Hematopoietic multipotent progenitor cell treated with erythropoietin and hydrocortisone succinate and interleukin-3 and kit ligand, for 8 days (in vitro differentiated cells): Measurements from ENCODE around the gene NUDCD2.
"Not testable (repeated sequence)": the region's sequence is repeated elsewhere in the genome, so short reads cannot be mapped to it uniquely, and the experiment has no call there.

Source experiments
- DNase-seq: peaks from one replicate; pipeline ENCODE4 v3.0.0-alpha.2; 2015

The NUDCD2 gene

DNA sequence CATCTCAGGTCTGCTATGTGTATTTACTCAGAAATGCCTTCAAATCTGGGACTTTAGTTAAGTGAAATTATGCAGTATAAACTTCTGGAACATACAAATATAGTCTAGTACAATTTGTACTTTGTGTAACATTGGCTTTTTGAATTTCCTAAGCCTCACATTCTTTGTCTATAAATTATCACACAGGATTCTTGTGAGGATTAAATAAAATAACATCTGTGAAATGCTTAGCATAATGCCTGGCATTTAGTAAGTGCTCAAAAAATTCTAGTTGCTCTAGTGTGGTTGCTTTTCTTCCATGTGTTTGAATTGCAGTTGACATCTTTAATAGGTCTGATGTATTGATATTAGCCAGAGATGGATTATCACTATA, 3.1 kb upstream of the NUDCD2 start:
- DNase-seq, result no peak

DNA sequence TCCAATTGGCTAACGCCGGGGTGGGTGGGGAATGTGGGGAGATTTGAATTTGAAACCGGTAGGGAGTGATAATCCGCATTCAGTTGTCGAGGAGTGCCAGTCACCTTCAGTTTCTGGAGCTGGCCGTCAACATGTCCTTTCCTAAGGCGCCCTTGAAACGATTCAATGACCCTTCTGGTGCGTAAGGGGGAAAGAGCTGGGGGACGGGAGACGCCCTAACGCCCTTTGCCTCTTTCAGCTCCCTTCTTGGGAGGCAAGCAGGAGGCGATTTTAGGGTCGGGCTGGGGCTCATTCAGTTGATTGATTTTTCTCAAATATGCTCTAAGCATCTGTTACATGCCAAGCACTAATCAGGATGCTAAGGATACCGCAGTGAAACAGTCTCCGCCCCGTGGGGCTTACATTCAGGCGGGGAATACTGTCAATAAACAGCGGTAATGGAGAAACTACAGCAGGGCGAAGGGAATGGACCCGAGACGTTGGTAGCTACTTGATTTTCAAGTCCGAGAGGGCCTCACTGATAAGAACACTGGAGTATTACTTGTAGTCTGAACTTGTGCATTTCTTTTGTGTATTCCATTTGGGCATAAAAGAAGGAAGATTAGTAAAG, 765 bp upstream of the NUDCD2 start, which contains the start of gene HMMR:
Gene HMMR (plus strand): TSS at position 71 of the 610 bp plus-strand sequence. CDS start 61 bp downstream, at position 132.
- DNase-seq, result peak; percentile 72

DNA sequence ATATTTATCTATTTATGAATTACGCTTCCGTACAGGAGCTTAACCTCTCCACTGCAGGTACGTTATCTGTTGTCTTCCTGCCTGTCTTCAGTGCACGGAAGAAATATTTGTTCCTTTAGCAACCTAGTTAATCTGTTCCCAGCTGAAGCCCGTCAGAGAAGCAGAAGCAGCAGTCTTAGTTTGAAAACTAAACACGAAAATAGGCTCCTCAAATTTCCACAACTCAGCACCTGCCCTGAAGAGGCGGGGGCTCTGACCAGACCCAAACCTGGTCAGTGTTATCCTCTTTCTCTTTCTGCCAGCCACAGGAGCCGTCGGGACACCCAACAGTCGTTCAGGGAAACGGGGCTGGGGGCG, 462 bp downstream of the NUDCD2 start:
- no peak for DNase-seq

DNA sequence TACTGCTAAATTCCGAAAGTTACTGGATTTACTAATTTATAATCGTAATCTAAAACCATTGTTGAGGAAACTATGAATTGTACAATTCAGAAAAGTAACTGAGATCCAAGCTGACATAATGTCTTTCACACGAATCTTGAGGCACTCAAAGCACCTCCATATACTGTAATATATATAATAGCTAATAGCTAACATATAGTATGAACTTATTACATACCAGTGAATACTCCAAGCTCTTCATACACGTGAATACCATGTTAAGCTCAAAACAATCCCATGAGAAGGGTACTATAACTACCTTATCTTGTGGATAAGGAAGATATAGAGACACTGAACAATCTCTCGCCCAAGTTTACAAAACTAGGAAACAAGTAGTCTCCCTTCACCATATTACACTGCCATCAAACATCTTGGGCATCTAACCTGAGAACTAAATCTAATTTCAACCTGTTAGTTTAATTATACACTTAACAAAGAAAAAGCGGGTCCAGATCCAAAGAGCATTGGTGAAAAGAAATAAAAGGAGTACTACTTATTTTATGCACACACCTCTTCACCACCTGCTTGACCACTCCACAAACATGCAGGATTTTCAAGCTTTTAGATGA, 1.0 kb downstream of the NUDCD2 start:
- peak; percentile 51 for DNase-seq

DNA sequence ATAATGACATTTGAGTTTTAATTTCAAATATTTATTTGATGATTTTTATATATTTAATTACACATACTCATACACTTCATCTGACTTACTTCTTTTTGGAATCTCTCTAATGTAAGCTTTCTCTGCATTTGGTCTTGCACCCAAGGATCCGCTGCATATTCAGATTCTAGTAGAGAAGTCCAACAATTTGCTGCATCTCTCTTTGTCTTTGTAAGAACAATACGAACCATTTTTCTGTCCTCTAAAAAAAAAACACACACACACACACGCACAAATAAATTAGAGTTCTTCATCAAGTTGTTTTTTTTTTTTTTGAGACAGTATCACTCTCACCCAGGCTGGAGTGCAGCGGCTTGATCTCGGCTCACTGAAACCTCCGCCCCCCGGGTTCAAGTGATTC, 3.1 kb downstream of the NUDCD2 start:
- DNase-seq, result no peak

DNA sequence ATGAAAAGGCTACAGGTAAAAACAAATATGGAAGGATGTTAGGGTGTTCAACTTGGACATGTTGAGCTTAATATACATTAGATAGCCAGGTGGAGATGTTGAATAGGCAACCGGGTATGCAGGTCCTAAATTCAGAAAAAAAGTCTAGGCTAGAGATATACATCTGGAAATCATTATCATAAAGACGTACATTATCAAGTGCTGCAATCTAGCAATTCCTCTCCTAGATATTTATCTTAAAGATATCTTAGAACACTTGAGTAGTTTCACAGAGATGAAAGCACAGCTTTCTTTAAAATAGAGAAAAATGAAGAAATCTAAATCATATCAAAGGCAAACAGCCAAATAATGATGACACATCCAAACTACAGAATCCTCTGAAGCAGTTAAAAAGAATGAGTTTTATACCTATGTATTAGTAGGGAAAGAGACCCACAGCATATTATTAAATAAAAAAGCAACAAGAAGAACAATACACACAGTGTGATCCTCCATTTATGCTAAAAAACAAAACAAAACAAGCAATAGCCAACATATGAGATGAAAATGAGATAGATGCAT, 3.8 kb downstream of the NUDCD2 start:
- DNase-seq, result no peak

DNA sequence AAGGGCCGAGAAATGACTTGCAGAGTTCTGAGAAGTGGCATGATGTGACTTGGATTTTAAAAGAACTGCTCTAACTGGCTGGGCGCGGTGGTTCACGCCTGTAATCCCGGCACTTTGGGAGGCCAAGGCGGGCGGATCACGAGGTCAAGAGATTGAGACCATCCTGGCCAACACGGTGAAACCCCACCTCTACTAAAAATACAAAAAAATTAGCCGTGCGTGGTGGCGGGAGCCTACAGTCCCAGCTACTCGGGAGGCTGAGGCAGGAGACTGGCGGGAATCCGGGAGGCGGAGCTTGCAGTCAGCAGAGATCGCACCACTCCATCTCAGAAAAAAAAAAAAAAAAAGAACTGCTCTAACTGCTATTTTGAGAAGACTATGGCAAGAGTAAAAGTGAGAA, 4.5 kb downstream of the NUDCD2 start:
- not testable (repeated sequence) for DNase-seq

DNA sequence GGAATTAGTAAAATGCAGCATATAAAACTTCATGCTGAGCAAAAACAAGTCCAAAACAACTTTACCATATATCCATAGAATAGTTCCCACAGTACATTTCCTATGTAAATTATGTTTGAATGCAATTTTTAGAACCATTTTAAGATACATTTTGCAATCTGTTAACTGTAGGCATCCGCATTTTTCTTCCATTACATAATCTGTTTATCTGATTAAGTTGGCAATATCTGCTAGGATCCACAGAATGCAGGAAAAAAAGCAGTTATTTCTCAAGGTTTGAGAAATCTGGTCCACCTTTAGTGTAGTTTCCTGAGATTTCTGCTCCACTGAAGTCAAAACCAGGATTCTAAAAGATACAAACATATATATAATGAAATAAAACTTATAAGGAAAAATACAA, 6.2 kb downstream of the NUDCD2 start:
- no peak for DNase-seq

DNA sequence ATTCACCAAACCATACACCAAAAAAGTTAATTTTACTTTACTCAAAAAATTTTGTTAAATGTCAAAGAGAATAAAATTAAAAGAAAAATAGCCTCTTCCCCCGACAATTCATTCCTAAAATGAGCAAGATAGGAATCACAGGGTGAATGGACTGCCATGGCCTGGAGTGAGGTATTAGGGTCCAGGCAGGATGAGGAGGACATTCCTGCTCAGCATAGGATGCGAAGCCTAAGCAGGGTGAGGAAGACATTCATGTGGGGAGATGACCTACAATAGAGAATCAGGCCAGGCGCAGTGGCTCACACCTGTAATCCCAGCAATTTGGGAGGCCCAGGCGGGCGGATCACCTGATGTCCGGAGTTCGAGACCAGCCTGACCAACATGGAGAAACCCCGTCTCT, 8.4 kb downstream of the NUDCD2 start:
- DNase-seq, result no peak

DNA sequence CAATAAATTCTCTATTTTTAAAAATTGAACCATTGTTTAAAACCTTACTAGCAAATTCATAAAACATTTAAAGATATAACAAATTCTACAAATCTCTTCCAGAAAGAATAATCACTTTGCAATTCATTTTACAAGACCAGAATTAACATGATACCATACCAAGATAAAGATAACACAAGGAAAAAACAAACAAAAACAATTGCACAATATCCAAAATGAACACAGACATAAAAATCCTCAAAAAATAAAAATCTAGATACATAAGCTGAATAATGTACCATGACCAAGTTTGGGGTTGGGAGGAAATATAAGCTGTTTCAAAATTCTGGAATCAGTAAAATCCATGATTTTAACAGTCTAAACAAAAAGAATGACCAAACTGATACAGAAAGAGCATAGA, 11.4 kb downstream of the NUDCD2 start:
- DNase-seq, result no peak

DNA sequence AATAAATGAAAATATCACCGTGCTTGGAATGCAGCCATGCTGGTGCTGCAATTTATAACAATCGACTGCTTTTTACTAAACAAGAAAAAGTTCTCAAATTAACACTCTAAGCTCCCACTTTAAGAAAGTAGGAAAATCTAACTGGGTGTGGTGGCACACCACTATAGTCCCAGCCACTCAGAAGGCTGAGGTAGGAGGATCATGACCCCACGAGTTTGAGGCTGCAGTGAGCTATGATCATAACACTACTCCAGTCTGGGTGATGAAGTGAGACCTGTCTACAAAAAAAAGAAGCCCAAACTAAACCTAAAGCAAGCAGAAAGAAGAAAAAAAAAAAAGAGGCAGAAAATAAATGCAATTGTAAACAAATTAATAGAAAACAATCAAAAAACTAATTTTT, 12.0 kb downstream of the NUDCD2 start:
- no peak for DNase-seq

DNA sequence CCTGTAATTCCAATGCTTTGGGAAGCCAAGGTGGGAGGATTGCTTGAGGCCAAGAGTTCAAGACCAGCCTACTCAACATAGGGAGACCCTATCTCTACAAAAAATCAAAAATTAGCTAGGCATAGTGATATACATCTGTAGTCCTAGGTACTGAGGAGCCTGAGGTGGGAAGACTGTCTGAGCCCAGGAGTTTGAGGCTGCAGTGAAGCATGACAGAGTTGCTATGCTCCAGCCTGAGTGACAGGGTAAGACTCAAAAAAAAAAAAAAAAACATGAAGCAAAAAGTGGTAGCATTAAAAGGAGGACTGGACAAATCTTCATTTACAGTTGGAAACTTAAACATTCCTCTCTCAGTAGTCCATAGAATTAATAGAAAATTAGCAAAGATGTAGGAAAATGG, 12.7 kb downstream of the NUDCD2 start:
- no peak for DNase-seq

DNA sequence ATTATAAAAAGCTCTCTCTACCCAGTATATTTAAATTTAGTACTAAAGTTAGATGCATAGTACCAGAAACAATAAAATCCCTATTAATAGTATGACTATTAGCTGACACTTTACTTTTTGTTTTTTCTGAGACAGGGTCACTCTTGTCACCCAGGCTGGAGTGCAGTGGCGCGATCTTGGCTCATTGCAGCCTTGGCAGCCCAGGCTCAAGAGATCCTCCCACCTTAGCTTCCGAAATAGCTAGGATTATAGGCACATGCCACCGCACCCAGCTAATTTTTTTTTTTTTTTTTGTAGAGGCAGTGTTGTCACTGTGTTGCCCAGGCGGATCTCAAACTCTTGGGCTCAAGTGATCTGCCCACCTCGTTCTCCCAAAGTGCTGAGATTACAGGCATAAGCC, 14.6 kb downstream of the NUDCD2 start:
- no peak for DNase-seq

DNA sequence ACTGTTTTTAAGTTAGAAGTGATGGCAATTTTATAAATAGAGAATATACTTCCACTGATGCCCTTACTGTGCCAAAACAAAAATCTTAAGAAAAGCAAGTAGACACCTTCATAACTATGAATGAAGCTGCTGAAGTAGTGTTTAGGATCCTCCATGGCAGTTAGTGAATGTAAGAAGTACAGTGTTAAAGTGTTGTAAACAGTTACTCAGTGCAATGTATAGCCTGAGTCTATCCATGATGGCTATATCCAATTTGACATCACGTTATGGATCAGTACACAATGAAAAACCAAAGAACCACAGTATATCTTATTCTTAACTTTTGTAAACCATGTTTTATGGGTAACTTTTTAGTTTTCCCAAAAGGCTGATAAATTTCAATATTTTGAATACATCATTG, 15.4 kb downstream of the NUDCD2 start:
- no peak for DNase-seq

DNA sequence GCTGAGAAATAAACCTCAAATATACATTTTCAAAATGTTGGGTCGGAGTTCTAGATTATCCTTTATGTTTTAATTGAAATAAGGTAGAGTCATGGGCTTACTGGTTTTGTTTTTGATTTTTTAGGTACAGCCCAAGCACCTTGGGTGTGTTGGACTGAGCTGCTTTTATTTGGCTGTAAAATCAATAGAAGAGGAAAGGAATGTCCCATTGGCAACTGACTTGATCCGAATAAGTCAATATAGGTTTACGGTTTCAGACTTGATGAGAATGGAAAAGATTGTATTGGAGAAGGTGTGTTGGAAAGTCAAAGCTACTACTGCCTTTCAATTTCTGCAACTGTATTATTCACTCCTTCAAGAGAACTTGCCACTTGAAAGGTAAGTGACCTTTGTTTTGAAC, 18.9 kb downstream of the NUDCD2 start:
- no peak for DNase-seq

DNA sequence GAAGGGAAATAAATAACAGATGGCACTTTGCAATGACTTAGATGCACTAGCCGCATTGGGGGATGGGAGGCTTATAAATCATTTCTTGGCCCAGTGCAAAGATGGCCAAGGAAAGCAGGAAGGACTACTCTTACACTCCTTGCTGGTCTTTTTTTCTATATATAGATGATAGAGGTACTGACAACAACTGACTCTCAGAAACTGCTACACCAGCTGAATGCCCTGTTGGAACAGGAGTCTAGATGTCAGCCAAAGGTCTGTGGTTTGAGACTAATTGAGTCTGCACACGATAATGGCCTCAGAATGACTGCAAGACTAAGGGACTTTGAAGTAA, 20.8 kb downstream of the NUDCD2 start:
- DNase-seq, result peak; percentile 70

DNA sequence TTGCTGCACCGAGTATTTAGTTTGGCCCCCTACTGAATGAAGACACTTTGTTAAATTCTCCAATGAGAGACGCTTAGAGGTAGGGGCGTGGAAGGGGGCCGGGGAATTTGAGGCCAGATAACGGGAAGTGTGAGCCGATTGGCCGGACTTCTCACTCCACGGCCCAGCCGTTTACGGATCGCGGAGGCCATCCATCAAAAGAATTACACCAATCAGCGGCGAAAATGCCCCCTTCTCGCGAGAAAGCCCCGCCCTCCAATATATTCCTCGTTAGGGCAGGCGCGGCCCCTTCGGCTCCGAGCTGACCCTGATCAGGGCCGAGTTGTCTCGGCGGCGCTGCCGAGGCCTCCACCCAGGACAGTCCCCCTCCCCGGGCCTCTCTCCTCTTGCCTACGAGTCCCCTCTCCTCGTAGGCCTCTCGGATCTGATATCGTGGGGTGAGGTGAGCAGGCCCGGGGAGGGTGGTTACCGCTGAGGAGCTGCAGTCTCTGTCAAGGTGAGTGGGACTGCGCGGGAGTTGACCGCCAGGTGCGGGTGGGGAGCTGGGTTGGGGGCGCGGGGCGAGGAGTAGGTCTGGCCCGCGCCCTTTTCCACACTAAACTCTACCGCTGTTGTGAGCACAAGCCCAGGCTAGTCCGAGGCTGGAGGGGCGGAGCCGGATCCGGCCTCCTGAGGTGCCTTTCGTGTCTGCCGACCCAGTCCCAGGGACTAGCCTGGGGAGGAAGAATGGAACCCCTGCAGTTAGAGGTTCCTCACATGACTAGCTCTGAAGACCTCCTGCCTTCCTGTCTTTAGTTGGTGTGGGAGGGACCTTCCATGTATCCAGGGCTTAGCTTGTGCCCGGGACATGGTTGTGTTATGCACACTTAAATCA, 22.4 kb downstream of the NUDCD2 start, which contains the start of gene CCNG1:
Gene CCNG1 (plus strand): TSS at position 287 of the 874 bp plus-strand sequence. CDS start 1,662 bp downstream, outside the sequence.
- peak; percentile 98 for DNase-seq

DNA sequence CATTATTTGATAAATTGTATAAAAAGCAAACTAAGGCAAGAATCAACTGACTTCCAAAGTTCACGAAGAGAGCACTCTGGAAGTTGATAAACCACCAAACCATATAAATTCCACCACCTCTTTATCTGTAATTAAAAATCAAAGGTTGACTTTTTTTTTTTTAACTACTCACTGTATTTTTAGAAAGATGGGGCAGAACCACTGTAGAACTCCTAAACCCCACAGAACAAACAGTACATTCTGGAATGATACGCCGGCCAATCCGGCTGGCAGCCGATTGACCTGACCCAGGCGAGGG, 22.9 kb downstream of the NUDCD2 start:
- no peak for DNase-seq

DNA sequence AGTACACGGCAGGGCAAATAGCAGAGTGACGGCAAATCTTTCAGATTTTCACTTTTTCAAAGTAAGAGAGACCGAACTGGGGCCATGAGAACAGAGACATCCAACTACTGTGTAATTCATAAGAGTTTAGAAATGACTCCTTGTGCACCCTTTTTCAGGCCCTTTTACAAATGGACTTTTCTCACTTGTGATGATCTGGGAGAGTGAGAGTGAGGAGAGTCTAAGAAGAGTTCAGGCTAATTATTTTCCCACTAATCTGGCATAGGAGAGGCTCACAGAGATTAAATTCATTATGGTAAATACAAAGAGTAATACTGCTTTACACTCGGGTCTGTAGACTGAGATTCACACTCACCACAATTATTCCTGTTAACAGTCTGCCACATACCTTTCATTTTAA, 23.4 kb downstream of the NUDCD2 start:
- DNase-seq, result no peak

DNA sequence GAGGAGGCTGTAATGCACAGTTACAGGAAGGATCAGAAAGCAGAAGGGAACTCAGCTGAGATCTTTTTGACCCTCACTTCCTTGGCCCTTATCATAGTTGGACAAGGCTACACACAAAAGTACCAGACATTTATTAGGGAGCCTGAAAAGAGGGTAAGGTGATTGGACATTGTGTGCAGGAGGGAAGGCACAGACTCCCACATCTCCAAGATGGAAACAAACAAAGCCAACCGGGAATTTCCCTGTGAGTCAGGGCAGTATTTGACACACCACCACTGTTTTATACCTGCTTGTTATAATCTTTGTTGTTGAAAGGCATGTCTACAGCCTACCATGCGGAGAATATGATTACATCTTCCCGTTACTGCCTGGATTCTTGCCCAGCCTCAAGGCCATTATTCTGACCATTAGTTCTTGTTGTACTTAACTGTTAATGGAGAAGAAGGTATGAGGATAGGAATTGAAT, 25.5 kb downstream of the NUDCD2 start:
- peak; percentile 35 for DNase-seq

DNA sequence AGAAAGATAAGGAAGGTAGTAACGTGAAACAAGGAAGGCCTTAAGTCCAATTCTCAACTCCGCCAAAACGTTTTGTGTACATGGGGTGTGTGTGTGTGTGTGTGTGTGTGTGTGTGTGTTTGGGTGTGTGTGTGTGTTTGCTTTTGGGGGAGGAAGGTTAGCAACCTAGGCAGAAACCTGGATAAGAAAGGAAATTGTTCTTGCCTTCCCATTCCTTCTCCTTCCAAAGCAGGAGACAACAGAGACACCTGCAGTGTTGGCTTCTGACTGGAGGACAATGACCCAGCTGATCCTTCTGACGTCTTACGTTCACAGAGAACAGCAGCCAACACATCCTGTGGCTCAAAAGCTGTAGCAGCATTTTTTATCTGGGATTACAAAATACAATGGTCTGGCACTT, 26.6 kb downstream of the NUDCD2 start:
- DNase-seq, result no peak

DNA sequence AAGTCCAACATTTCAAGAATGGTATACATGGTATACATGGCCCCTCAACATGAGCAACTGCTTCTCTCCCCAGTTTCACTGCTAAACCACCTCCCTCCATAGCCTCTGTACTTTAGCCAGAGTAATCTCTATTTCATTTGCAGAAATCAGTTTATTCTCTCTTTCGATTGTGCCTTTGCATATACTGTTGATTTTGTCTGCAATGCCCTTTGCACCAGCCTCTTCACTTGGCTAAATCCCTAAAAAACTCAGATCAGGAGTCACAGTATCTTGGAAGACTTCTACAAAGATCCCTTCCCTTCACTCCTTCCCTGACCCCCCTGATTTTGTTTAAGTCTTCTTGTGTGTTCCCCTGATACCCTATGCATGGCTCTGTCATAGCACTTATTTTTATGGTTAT, 27.4 kb downstream of the NUDCD2 start:
- no peak for DNase-seq

DNA sequence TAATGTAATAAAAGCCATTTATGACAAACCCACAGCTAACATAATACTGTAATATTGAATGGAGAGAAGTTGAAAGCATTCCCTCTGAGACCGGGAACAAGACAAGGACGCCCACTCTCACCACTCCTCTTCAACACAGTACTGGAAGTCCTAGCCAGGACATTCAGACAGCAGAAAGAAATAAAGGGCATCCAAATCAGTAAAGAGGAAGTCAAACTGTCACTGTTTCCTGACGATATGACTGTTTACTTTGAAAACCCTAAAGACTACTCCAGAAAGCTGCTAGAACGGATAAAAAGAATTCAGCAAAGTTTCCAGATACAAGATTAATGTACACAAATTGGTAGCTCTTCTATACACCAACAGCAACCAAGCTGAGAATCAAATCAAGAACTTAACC, 33.8 kb downstream of the NUDCD2 start:
- DNase-seq, result peak; percentile 50

DNA sequence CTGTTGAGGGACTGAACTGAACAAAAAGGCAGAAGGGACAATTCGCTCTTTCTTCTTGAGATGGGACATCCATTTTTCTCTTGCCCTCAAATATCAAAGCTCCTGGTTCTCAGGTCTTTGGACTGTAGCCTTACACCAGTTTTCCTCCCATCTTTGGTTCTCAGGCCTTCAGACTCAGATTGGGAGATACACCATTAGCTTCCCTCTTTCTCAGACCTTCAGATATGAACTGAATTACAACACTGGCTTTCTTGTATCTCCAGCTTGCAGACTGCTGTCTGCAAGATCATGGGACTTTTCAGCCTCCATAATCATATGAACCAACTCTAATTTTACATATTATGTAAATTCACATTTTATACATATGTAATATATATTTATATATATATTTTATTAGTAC, 35.1 kb downstream of the NUDCD2 start:
- DNase-seq, result no peak
